GM23338 (cell line): ENCODE measurements around the gene QRFP. TPM values are rescaled to one million over a fixed set of nuclear protein-coding genes. Genes with fewer than 3 reads are reported as not detected.

Experiments used
- CREB1 ChIP-seq: fragments of 250-450 bp; sonication (Bioruptor Pico); IDR thresholded peaks from 2 replicates; pipeline ENCODE4 v1.5.0; 2020; ENCODE audit warnings: low read depth, mild to moderate bottlenecking, moderate library complexity
- POLR2AphosphoS5 ChIP-seq: IDR thresholded peaks from 2 replicates; pipeline ENCODE4 v1.6.1; 2016; ENCODE audit warnings: antibody characterized with exemption, low read depth
- REST ChIP-seq: IDR thresholded peaks from one replicate; pipeline ENCODE4 v1.6.1; 2018; ENCODE audit warnings: antibody characterized with exemption; ENCODE audit not compliant: unreplicated experiment
- STAT1 ChIP-seq: IDR thresholded peaks from one replicate; pipeline ENCODE4 v1.6.1; 2016; ENCODE audit warnings: antibody characterized with exemption; ENCODE audit not compliant: unreplicated experiment
- ZNF114 ChIP-seq: fragments of 250-450 bp; sonication (Bioruptor Pico); IDR thresholded peaks from 2 replicates; pipeline ENCODE4 v1.5.0; 2020; ENCODE audit warnings: mild to moderate bottlenecking, moderate library complexity
- ZNF462 ChIP-seq: fragments of 250-450 bp; sonication (Bioruptor Pico); IDR thresholded peaks from 2 replicates; pipeline ENCODE4 v1.5.0; 2020; ENCODE audit warnings: mild to moderate bottlenecking, moderate library complexity
- polyA plus RNA-seq: library from polyadenylated mRNA; unstranded; fragments of >200 nt; fragmentation: Nextera tagmentation; extraction: Ambion mirVana; gene quantifications from 2 replicates; pipeline ENCODE4 v1.2.1, GENCODE V29; 2016
- total RNA-seq: library from RNA; depleted of rRNA; stranded (reverse); fragments of >200 nt; shearing (Covaris generic); gene quantifications from 2 replicates; pipeline ENCODE4 v1.2.3, GENCODE V29; 2014
- TF ChIP-seq, protein P1 (sequence below): IDR thresholded peaks from 2 replicates; pipeline ENCODE4 v1.6.1; 2016; ENCODE audit warnings: antibody characterized with exemption

Gene QRFP
- total and polyA plus RNA-seq, 2 experiments from 2014 or later: not detected

- TF ChIP-seq ZNF462 (no peak), POLR2AphosphoS5 (no peak), CREB1 (no peak), STAT1 (no peak), ZNF114 (no peak), REST (no peak)
- TF ChIP-seq, protein P1, sequence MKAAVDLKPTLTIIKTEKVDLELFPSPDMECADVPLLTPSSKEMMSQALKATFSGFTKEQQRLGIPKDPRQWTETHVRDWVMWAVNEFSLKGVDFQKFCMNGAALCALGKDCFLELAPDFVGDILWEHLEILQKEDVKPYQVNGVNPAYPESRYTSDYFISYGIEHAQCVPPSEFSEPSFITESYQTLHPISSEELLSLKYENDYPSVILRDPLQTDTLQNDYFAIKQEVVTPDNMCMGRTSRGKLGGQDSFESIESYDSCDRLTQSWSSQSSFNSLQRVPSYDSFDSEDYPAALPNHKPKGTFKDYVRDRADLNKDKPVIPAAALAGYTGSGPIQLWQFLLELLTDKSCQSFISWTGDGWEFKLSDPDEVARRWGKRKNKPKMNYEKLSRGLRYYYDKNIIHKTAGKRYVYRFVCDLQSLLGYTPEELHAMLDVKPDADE: no peak
Measured at GRCh38 chr9:130943777-130944176, 47.2 kb upstream of the QRFP start (continued).
